Gastrocnemius medialis (tissue), 4 donors: Measurements from ENCODE around the gene ADRM1. TPM values are rescaled to one million over a fixed set of nuclear protein-coding genes. Genes with fewer than 3 reads are reported as not detected.

Source experiments
- ATAC-seq, 2 donors: fragments of 150-250 bp; one replicate each; pipeline ENCODE4 v1.9.1; 2016
- DNase-seq, 2 donors: peaks; one replicate each; pipeline ENCODE4 v3.0.0-alpha.2; 2019
- H3K27ac ChIP-seq, 4 donors: fragments of 200-600 bp; sonication (generic); 1 replicate in 1 of 4; 2 replicates in 3 of 4; pipeline ENCODE4 v1.5.1; 2016 to 2018; ENCODE audit warnings: mild to moderate bottlenecking in 2 of 4, moderate library complexity in 1 of 4
- H3K27me3 ChIP-seq, 3 donors: fragments of 200-600 bp; sonication (generic) in 2 of 3; 1 replicate in 1 of 3; 2 replicates in 2 of 3; pipeline versions ENCODE4 v1.5.1 to v1.6.0; 2016 to 2019; ENCODE audit warnings: mild to moderate bottlenecking in 1 of 3, moderate library complexity in 1 of 3
- H3K36me3 ChIP-seq, 2 donors: fragments of 200-600 bp; sonication (generic) in 1 of 2; one replicate each; pipeline ENCODE4 v1.5.1; 2017 to 2018
- H3K4me1 ChIP-seq, 2 donors: fragments of 200-600 bp; sonication (generic) in 1 of 2; one replicate each; pipeline ENCODE4 v1.5.1; 2016 to 2017; ENCODE audit warnings: mild to moderate bottlenecking in 2 of 2
- H3K4me3 ChIP-seq, 4 donors: fragments of 200-600 bp; sonication (generic) in 3 of 4; 1 replicate in 1 of 4; 2 replicates in 3 of 4; pipeline ENCODE4 v1.5.1; 2016 to 2019; ENCODE audit warnings: mild to moderate bottlenecking in 2 of 4
- H3K9me3 ChIP-seq, 3 donors: fragments of 200-600 bp; sonication (generic) in 2 of 3; 1 replicate in 1 of 3; 2 replicates in 2 of 3; pipeline ENCODE4 v1.5.1; 2016 to 2019
- POLR2A ChIP-seq, 2 donors: fragments of 450-650 bp; IDR thresholded peaks; one replicate each; pipeline ENCODE4 v1.6.1; 2017; ENCODE audit warnings: antibody characterized with exemption in 2 of 2, mild to moderate bottlenecking in 2 of 2, moderate library complexity in 2 of 2
- in situ Hi-C, 4 donors: fragments of 200-750 bp; cut with MboI; loops; one replicate each; pipeline versions ENCODE4 v1.15.0 to v1.8.0; 2017; ENCODE audit warnings: low sequenced_read_pairs in 4 of 4
- intact Hi-C: fragments of 100-400 bp; cut with DNase I; formaldehyde crosslinking; loops from one replicate; pipeline ENCODE4 v1.15.1; 2023; ENCODE audit warnings: low total_unique reads
- total RNA-seq, 4 donors: library from RNA; depleted of rRNA; stranded (reverse); fragments of >200 nt; gene quantifications; one replicate each; pipeline versions ENCODE4 v1.1.0 to v1.2.3, GENCODE V29; 2016
- TF ChIP-seq, protein P1 (sequence below), 5 experiments: fragments of 450-650 bp in 3 of 5; fragments of 200-600 bp in 2 of 5; sonication (generic) in 2 of 5; IDR thresholded peaks in 4 of 5; conservative IDR thresholded peaks in 1 of 5; 1 replicate in 4 of 5; 2 replicates in 1 of 5; pipeline ENCODE4 v1.5.1; 2016 to 2019; ENCODE audit warnings: antibody characterized with exemption in 5 of 5, mild to moderate bottlenecking in 3 of 5, moderate library complexity in 3 of 5

ADRM1 gene
- total RNA-seq, 4 donors from 2014 or later: 389 to 644 (median 611) TPM

DNA sequence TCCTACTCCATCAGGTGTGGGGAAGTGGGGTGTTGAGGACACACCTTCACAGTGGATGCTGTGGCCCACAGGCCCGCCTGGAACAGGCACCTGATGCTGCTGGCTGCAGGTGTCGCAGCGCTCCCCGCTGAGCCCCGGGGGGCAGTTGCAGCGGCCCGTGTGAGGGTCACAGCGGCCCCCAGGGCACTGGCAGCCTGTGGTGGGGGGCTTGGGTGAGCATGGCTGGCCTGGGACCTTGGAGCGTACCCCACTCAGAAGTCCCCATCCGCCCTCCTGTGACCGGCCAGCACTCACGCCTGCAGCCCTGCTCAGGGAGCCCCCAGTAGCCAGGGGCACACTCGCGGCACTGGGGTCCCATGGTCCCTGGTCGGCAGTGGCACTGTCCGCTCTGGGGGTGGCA is 19.2 kb downstream of the ADRM1 start:
- DNase-seq: no peak
- TF ChIP-seq POLR2A (IDR thresholded peaks at IDR 0.05): no peak
- TF ChIP-seq, protein P1, sequence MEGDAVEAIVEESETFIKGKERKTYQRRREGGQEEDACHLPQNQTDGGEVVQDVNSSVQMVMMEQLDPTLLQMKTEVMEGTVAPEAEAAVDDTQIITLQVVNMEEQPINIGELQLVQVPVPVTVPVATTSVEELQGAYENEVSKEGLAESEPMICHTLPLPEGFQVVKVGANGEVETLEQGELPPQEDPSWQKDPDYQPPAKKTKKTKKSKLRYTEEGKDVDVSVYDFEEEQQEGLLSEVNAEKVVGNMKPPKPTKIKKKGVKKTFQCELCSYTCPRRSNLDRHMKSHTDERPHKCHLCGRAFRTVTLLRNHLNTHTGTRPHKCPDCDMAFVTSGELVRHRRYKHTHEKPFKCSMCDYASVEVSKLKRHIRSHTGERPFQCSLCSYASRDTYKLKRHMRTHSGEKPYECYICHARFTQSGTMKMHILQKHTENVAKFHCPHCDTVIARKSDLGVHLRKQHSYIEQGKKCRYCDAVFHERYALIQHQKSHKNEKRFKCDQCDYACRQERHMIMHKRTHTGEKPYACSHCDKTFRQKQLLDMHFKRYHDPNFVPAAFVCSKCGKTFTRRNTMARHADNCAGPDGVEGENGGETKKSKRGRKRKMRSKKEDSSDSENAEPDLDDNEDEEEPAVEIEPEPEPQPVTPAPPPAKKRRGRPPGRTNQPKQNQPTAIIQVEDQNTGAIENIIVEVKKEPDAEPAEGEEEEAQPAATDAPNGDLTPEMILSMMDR (IDR thresholded peaks at IDR 0.05 in 4 of 5, conservative IDR thresholded peaks at IDR 0.05 in 1 of 5): no peak
- Histone ChIP-seq H3K4me3 (no peak overlapping the region), H3K4me1 (no peaks in the 10 kb centered on the region), H3K27ac (no peak overlapping the region), H3K9me3 (no peaks in the 10 kb centered on the region), H3K27me3 (no peaks in the 10 kb centered on the region), H3K36me3 (peaks cover 0 to 10% of the 10 kb centered on the region in 2 donors)
- no peak for ATAC-seq
- intact Hi-C loops (no loop called here), in situ Hi-C loops (no loop called here)

- Histone ChIP-seq H3K9me3 (no peaks in the 10 kb centered on the region), H3K4me1 (no peaks in the 10 kb centered on the region), H3K27ac (no peak overlapping the region), H3K36me3 (peaks cover 0 to 4% of the 10 kb centered on the region in 2 donors), H3K27me3 (no peaks in the 10 kb centered on the region), H3K4me3 (no peak overlapping the region)
- no peak for ATAC-seq
- TF ChIP-seq, protein P1 (IDR thresholded peaks at IDR 0.05 in 4 of 5, conservative IDR thresholded peaks at IDR 0.05 in 1 of 5): no peak
- no peak for TF ChIP-seq POLR2A (IDR thresholded peaks at IDR 0.05)
- DNase-seq: no peak
- in situ Hi-C loops (no loop called here), intact Hi-C loops (no loop called here)
Measured at GRCh38 chr20:62322492-62323041, 19.8 kb downstream of the ADRM1 start.

DNA sequence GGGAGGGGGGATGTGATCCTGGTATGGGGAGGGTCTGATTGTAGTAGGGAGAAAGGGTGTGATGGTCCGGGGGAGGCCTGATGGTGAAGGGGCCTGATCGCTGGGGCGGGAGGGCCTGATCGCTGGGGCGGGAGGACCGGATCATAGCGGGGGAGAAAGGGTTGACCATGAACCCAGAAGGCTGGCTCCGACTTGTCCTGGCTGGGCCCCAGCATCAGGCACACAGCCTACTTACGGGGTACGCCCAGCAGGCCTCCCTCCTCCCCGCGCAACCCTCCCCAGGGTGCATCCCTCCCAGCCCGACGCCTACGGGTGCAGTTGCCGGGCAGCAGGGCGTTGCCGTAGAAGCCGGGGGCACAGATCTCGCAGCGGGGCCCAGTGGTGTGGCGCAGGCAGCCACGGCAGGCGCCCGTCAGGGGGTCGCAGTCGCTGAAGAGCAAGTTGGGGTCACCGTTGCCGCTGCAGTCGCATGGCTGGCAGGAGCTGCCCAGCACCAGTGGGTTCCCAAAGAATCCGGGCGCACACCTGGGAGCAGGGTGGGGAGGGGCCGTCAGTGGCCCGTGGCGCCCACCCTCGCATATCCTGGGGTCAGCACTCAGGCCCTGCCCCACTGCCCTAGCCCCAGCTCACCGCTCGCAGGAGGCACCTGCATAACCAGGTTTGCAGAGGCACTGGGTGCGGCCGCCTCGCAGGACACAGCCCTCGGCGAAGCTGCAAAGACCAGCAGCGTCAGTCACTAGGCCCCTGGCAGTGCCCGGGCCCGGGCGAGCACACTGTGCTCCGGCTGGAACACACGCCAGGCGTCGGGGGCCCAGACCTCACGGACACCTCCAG is 20.6 kb downstream of the ADRM1 start:
- H3K27ac ChIP-seq: no peak overlapping the region
- no peak for ATAC-seq
- H3K36me3 ChIP-seq: peaks cover 0 to 7% of the 10 kb centered on the region in 2 donors

DNA sequence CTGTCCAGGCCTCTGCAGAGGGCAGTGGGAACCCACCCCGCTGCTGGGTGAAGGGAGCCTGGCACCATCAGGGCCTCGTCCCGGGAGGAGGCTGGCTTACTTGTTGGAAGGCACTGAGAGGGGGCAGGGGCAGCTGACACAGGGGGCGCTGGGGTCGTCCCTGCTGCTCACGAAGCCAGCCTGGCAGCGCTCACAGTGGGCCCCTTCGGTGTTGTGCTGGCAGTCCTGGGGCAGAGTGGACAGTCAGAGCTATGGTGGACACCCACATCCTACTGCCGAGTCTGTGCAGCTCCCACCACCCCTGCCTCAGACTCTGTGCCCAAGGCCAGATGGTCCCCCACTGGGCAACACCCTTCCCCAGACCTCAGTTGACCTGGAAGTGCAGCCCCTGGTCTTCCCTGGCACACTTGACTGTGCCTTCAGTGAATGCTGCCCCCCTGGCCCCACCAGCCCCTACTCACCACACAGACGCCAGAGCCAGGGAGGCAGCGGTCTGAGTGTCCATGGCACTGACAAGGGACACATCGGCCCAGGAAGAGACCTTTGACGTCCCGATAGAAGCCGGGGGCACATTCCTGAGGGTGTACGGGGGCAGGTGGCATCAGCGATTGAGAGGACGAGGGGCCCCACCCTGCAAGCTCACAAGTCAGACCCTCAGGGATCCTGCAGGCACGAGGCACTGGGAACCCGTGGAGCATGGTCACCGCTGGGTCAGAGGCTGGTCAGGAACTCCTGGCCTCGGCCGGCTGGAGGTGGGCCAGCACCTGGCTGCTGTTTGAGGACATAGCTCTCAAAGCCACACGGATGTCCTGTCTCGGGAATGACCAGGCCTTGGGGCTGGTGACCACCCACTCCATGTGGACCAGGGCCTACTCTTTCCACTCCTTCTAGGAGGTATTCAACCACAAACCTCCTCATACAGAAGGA is 21.4 kb downstream of the ADRM1 start:
- in situ Hi-C loops: no loop called here
- Histone ChIP-seq H3K27ac (no peak overlapping the region), H3K4me1 (no peaks in the 10 kb centered on the region), H3K4me3 (no peak overlapping the region), H3K9me3 (no peaks in the 10 kb centered on the region), H3K27me3 (no peaks in the 10 kb centered on the region), H3K36me3 (peaks cover 0 to 16% of the 10 kb centered on the region in 2 donors)
- ATAC-seq (no peak), DNase-seq (no peak)
- intact Hi-C loops: no loop called here
- no peak for TF ChIP-seq POLR2A (IDR thresholded peaks at IDR 0.05)
- TF ChIP-seq, protein P1 (IDR thresholded peaks at IDR 0.05 in 4 of 5, conservative IDR thresholded peaks at IDR 0.05 in 1 of 5): no peak

More for the DNA sequence above, 20.6 kb downstream of the ADRM1 start:
- intact Hi-C loops (no loop called here), in situ Hi-C loops (no loop called here)
- Histone ChIP-seq H3K4me1 (no peaks in the 10 kb centered on the region), H3K27me3 (no peaks in the 10 kb centered on the region), H3K4me3 (no peak overlapping the region), H3K9me3 (no peaks in the 10 kb centered on the region)
- DNase-seq: no peak
- TF ChIP-seq POLR2A (IDR thresholded peaks at IDR 0.05): no peak
- TF ChIP-seq, protein P1 (IDR thresholded peaks at IDR 0.05 in 4 of 5, conservative IDR thresholded peaks at IDR 0.05 in 1 of 5): no peak
